Measurements from ENCODE around the gene ARCN1.

ARCN1 gene

GRCh38 chr11:118639899-118640298 lies 67.7 kb downstream of the ARCN1 start:
- no peak for DNase-seq

- DNase-seq, result no peak
Observed at GRCh38 chr11:118640332-118641154, 68.3 kb downstream of the ARCN1 start.

- DNase-seq, result no peak
Observed at GRCh38 chr11:118641397-118642019, 69.3 kb downstream of the ARCN1 start.

DNA sequence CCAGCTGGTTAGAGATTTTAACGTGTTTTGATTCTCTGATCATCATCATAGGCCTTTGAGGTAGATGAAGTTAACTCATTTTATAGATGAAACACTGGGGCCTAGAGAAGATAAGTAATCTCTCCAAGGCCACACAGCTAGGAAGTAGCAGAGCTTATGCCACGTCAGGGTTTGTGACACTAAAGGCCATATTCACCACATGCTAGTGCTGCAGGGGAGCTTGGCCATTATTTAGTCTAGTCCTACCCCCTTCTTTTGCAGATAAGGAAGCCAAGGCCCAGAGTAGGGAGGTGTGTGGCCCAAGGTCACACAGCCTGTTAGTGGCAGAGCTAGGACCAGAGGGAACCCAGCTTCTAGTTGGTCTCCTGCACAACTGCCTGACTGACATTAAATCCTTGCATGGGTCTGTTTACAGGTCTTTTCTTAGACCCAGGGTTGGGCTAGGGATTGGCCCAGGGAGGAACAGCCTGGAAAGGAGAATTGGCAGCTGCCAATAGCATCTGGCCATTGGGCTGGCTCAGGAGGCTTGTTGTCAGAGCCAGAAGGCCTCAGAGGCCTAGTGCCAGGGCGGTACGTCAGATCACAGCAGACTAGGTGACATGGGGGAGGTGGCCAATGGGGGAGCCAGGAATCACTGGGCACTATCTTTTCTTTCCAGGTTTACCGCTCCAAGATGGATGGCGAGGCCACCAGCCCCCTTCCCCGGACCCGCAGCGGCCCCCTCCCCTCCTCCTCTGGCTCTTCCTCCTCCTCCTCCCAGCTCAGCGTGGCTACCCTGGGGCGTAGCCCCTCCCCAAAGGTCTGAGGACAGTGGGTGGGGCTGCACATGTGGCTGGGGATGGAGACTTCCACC lies 71.2 kb downstream of the ARCN1 start:
- no peak for DNase-seq

GRCh38 chr11:118643995-118644345 lies 71.8 kb downstream of the ARCN1 start:
- DNase-seq, result no peak

- no peak for DNase-seq
Observed at GRCh38 chr11:118644496-118644895, 72.3 kb downstream of the ARCN1 start.

DNA sequence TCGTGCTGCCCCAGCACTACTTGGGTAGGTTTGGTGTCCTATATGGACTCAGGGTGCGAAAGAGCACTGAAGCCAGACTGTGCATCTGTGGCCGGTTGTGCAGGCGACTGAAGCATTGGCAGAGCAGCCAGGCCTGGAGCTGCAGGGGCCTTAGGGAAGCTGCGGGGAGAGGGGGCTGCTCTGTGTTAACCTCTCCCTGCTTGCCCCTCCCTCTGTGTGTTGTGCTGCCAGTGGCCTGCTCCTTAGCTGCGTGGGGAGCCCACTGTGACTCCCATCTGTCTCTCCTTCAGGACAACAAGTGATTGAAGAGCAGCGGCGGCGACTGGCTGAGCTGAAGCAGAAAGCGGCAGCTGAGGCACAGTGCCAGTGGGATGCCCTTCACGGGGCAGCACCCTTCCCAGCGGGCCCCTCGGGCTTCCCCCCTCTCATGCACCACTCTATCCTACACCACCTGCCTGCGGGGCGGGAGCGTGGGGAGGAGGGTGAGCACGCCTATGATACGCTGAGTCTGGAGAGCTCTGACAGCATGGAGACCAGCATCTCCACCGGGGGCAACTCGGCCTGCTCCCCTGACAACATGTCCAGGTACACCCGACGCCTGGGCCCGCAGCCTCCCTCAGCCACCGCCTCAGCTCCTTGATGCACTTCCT lies 73.0 kb downstream of the ARCN1 start:
- no peak for DNase-seq

- no peak for DNase-seq
Observed at GRCh38 chr11:118646393-118646792, 74.2 kb downstream of the ARCN1 start.

DNA sequence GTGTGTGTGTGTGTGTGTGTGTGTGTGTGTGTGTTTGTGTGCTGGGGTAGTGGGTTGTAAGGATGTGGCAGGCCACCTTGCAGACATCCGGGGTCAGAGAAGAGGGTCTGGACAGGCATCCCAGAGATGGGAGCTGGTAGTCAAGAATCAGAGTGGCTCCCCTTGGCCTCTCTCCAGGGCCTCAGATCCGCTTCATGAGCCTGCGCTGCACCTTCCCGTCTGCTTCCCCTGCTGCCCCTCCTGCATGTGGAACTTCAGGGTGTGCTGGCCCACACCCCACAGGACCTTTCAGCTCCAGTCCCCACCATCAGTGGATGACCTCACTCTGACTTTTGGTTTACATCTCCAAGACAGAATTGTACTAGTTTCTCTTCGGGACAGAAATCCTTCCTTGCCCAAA lies 76.1 kb downstream of the ARCN1 start:
- DNase-seq, result no peak

- DNase-seq, result no peak
Observed at GRCh38 chr11:118649941-118650340, 77.7 kb downstream of the ARCN1 start.

DNA sequence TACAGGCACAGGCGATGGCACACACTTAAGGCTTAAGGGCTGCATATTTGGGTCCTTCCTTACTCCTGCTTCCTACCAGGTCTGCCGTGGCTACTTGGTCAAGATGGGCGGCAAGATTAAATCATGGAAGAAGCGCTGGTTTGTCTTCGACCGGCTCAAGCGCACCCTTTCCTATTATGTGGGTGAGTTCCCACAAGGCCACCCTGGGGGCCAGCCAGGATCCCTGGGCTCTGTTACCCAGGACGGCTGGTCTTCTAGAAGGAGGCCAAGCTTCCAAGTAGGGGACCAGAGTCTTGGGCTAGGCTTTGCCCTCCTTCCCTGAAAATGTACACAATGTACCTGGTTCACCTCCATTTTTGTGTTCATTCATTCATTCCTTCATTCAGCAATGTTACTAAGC lies 78.2 kb downstream of the ARCN1 start:
- no peak for DNase-seq

DNA sequence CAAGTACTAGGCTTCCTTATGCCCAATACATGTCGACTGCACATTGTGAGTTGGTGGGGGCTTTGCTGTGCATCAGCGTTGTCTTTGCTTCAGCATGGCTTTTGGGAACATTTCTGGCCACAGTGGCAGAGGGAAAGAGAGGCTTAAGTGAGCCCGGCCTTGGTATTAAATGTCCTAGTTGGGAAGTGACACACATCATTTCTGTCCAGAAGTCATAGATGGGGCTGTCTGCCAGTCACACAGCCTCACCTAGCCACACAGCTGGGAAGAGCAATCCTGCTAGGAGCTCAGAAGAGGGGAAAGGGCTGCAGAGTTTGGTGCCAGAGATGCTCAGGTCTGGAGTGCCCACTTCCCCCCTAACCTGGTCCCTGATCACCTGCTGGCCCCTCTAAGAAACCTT lies 79.6 kb downstream of the ARCN1 start:
- no peak for DNase-seq
